HepG2 (cell line): Measurements from ENCODE around the gene SMIM38. TPM values are rescaled to one million over a fixed set of nuclear protein-coding genes. Genes with fewer than 3 reads are reported as not detected.
A peak's percentile ranks its signal among the peaks of the same experiment; 100 is the strongest.

Experiments used
- ASH2L ChIP-seq: fragments of 300-600, 200-600 bp; sonication (generic); IDR thresholded peaks from 2 replicates; pipeline ENCODE4 v1.7.0; 2017; ENCODE audit warnings: low read depth, mild to moderate bottlenecking, moderate library complexity, mixed read lengths, low read length; ENCODE audit not compliant: insufficient read length
- ATF7 ChIP-seq, 2 experiments: fragments of 450-650 bp in 1 of 2; sonication (generic) in 1 of 2; formaldehyde crosslinking in 1 of 2; IDR thresholded peaks; 2 replicates each; pipeline versions ENCODE4 v1.4.0 to v1.6.1; 2016 to 2020; ENCODE audit warnings: antibody characterized with exemption in 1 of 2, mild to moderate bottlenecking in 1 of 2, missing genetic modification reagents in 1 of 2
- SALL2 ChIP-seq: sonication (generic); formaldehyde crosslinking; IDR thresholded peaks from 2 replicates; pipeline ENCODE4 v1.8.1; 2023; ENCODE audit warnings: mild to moderate bottlenecking, missing genetic modification reagents, inconsistent platforms
- SKI ChIP-seq: fragments of 450-650 bp; IDR thresholded peaks from one replicate; pipeline ENCODE4 v1.6.1; 2018; ENCODE audit warnings: mild to moderate bottlenecking; ENCODE audit not compliant: partially characterized antibody
- SMAD9 ChIP-seq: sonication (generic); formaldehyde crosslinking; IDR thresholded peaks from 2 replicates; pipeline ENCODE4 v1.5.1; 2020; ENCODE audit warnings: mild to moderate bottlenecking, missing genetic modification reagents
- SMARCC2 ChIP-seq: fragments of 450-650 bp; IDR thresholded peaks from 2 replicates; pipeline ENCODE4 v1.6.1; 2017; ENCODE audit warnings: antibody characterized with exemption, mild to moderate bottlenecking
- SMC3 ChIP-seq: IDR thresholded peaks from 2 replicates; pipeline ENCODE4 v1.6.1; 2011; ENCODE audit warnings: low read length, improper control_type of control experiment
- TFAP4 ChIP-seq: sonication (generic); IDR thresholded peaks from 2 replicates; pipeline ENCODE4 v1.6.1; 2016; ENCODE audit warnings: low read depth, borderline replicate concordance
- ZBTB37 ChIP-seq: sonication (generic); formaldehyde crosslinking; IDR thresholded peaks from 2 replicates; pipeline ENCODE4 v1.4.0; 2020; ENCODE audit warnings: mild to moderate bottlenecking, missing genetic modification reagents
- ZBTB40 ChIP-seq, 2 experiments: fragments of 450-650 bp in 1 of 2; sonication (generic) in 1 of 2; formaldehyde crosslinking in 1 of 2; IDR thresholded peaks; 2 replicates each; pipeline versions ENCODE4 v1.6.1 to v1.8.0; 2016 to 2022; ENCODE audit warnings: antibody characterized with exemption in 1 of 2, mild to moderate bottlenecking in 1 of 2, missing genetic modification reagents in 1 of 2
- ZNF558 ChIP-seq: sonication (generic); formaldehyde crosslinking; IDR thresholded peaks from 2 replicates; pipeline ENCODE4 v1.9.0; 2022; ENCODE audit warnings: mild to moderate bottlenecking, missing genetic modification reagents, borderline replicate concordance
- ZNF75D ChIP-seq: sonication (generic); formaldehyde crosslinking; IDR thresholded peaks from 2 replicates; pipeline ENCODE4 v1.8.1; 2023; ENCODE audit warnings: missing genetic modification reagents, mild to moderate bottlenecking, borderline replicate concordance
- polyA plus RNA-seq, 8 experiments: library from polyadenylated mRNA; depleted of rRNA in 3 of 8; stranded (reverse) in 7 of 8; unstranded in 1 of 8; fragments of >200 nt; fragmentation: Illumina TruSeq in 4 of 8; extraction: Trizol in 4 of 8; gene quantifications; 2 replicates each; pipeline versions ENCODE4 v1.2.1 to v1.2.3, GENCODE V29; 2011 to 2016; ENCODE audit warnings: low read depth in 4 of 8, missing spikeins in 1 of 8, mixed read lengths in 1 of 8; ENCODE audit not compliant: insufficient read depth in 1 of 8
- total RNA-seq, 5 experiments: library from RNA; depleted of rRNA; stranded (reverse); fragments of >200 nt; fragmentation: Illumina TruSeq; extraction: Trizol; gene quantifications; 2 replicates each; pipeline ENCODE4 v1.2.3, GENCODE V29; 2016; ENCODE audit warnings: low read depth in 1 of 5
- TF ChIP-seq, protein P1 (sequence below): sonication (generic); formaldehyde crosslinking; IDR thresholded peaks from 2 replicates; pipeline ENCODE4 v1.5.0; 2020; ENCODE audit warnings: missing genetic modification reagents, mild to moderate bottlenecking, borderline replicate concordance
- TF ChIP-seq, protein P2 (sequence below): sonication (generic); formaldehyde crosslinking; IDR thresholded peaks from 2 replicates; pipeline ENCODE4 v1.5.0; 2020; ENCODE audit warnings: mild to moderate bottlenecking, missing genetic modification reagents

SMIM38 gene
- total and polyA plus RNA-seq, 2 of the 13 experiments (the other 11 are each of a cell fraction or from before 2014, with no cell fraction given): 0.30 to 0.40 TPM

- no peak for TF ChIP-seq ZBTB40 (IDR thresholded peaks at IDR 0.05)
- TF ChIP-seq ZBTB40 (CRISPR knock-in tag; IDR thresholded peaks at IDR 0.05): no peak
- TF ChIP-seq SALL2: no peak
- TF ChIP-seq, protein P1, sequence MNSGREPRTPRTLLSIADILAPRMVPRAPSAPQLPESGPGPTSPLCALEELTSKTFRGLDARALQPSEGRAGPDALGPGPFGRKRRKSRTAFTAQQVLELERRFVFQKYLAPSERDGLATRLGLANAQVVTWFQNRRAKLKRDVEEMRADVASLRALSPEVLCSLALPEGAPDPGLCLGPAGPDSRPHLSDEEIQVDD (CRISPR knock-in tag): no peak
- no peak for TF ChIP-seq ZNF558 (CRISPR knock-in tag)
- TF ChIP-seq SMC3: peak; percentile 83
- TF ChIP-seq ZNF75D (CRISPR knock-in tag): no peak
- TF ChIP-seq SMAD9 (CRISPR knock-in tag): no peak
- TF ChIP-seq, protein P2, sequence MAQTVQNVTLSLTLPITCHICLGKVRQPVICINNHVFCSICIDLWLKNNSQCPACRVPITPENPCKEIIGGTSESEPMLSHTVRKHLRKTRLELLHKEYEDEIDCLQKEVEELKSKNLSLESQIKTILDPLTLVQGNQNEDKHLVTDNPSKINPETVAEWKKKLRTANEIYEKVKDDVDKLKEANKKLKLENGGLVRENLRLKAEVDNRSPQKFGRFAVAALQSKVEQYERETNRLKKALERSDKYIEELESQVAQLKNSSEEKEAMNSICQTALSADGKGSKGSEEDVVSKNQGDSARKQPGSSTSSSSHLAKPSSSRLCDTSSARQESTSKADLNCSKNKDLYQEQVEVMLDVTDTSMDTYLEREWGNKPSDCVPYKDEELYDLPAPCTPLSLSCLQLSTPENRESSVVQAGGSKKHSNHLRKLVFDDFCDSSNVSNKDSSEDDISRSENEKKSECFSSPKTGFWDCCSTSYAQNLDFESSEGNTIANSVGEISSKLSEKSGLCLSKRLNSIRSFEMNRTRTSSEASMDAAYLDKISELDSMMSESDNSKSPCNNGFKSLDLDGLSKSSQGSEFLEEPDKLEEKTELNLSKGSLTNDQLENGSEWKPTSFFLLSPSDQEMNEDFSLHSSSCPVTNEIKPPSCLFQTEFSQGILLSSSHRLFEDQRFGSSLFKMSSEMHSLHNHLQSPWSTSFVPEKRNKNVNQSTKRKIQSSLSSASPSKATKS (CRISPR knock-in tag): no peak
- no peak for TF ChIP-seq ASH2L
- no peak for TF ChIP-seq ATF7 (IDR thresholded peaks at IDR 0.05)
- TF ChIP-seq ATF7 (CRISPR knock-in tag; IDR thresholded peaks at IDR 0.05): no peak
- no peak for TF ChIP-seq SMARCC2
- TF ChIP-seq TFAP4: no peak
- no peak for TF ChIP-seq SKI
- no peak for TF ChIP-seq ZBTB37
Observed at GRCh38 chr11:69131644-69132300, 24.0 kb upstream of the SMIM38 start (continued).
